GM19395 (cell line): ENCODE results near the gene TNFRSF6B.
"Not testable (repeated sequence)": the region's sequence is repeated elsewhere in the genome, so short reads cannot be mapped to it uniquely, and the experiment has no call there.

Experiments used
- ATAC-seq: cut with Tn5 transposase; IDR thresholded peaks from one replicate; pipeline ENCODE4 v1.9.1; 2021; ENCODE audit warnings: mild to moderate bottlenecking, moderate library complexity; ENCODE audit not compliant: unreplicated experiment

Gene TNFRSF6B

DNA sequence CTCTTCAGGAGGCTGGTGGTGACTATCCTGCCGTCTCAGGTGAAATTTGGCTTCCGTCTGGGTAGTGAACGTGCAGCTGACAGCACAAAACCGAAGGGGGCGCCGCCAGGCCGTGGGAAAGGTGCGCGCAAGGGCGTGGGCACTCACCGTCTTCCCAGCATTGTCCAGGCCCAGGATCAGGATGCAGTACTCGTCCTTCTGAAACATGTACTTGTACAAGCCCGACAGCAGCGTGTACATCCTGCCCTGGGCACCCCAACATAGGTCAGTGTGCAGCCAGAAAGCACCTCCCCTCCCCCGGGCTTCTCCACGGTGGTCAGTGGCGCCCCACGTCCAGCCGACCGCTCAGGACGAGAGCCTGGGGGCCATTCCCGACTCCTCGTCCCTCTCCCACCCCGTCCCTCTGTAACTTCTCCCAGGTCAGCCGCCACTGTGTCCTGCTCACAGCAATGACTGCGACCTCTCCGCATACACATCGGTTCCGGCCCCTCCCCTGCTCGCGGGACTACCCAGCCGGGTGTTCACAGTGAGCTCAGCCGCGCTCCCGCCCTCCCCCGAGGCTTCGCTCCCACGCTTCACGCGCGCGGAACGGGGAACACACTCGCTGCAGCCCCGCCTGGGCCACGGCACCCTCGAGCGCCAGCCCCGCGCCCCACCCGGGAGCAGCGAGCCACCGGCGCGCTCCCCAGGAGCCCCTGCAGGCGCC, 10.6 kb downstream of the TNFRSF6B start:
- peak; percentile 23 for ATAC-seq

DNA sequence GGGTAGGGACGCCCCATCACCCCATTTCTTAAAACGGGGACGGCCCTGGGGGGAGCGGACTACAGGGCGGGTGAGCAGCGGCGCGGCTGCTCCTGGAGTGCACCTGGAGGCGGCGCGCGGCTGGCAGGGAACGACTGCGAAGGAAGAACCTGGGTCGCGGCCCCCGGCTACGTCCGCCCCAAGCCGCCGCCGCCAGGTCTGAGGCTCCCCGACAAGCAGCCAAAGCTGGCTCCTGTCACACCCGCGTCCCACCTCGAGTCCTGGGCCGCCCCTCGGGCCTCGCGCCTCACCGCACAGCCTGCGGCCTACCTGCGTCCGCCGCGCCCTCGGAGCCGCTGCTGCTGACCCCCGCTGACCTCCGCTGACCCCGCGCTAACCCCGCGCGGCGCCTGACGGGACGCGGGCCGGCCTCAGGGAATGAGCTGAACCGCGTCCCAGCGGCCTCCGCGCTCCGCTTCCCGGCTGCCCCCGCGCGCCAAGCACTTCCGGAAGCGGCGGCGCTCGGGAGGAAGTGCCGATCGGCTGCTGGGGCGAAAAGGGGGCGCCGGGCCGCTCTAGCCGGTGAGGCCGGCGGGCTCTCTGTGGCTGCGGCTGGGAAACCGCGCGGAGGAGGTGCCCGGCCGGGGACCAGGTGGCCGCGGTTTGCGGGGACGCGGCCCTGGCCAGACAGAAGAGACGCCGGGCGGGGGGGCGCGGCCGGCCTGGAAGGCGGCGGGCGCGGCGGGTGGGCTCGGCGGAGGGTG, 11.3 kb downstream of the TNFRSF6B start, which contains the start of the genes ARFRP1 and ZGPAT:
Gene ARFRP1 (minus strand): TSS at position 419 of the 743 bp plus-strand sequence. CDS start 885 bp downstream, outside the sequence.
Gene ZGPAT (plus strand): TSS at position 482 of the 743 bp plus-strand sequence. CDS start 542 bp downstream, outside the sequence.
- peak; percentile 62 for ATAC-seq

DNA sequence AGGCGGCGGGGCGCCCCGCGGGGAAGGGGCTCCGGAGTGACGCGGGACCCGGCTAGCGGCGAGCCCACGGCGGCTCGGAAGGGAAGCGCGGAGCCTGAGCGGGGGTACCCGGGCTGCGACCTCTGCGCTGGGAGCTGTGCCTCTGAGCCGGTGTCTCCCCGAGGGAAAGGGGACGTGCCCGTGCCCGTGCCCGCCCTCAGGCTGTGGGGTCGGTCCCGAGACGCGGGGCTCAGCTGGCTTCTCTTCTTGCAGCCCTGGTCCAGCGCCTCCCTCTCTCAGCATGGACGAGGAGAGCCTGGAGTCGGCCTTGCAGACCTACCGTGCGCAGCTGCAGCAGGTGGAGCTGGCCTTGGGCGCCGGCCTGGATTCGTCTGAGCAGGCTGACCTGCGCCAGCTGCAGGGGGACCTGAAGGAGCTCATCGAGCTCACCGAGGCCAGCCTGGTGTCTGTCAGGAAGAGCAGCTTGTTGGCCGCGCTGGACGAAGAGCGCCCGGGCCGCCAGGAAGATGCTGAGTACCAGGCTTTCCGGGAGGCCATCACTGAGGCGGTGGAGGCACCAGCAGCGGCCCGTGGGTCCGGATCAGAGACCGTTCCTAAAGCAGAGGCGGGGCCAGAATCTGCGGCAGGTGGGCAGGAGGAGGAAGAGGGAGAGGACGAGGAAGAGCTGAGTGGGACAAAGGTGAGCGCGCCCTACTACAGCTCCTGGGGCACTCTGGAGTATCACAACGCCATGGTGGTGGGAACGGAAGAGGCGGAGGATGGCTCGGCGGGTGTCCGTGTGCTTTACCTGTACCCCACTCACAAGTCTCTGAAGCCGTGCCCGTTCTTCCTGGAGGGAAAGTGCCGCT, 12.1 kb downstream of the TNFRSF6B start:
- ATAC-seq, result peak; percentile 8

DNA sequence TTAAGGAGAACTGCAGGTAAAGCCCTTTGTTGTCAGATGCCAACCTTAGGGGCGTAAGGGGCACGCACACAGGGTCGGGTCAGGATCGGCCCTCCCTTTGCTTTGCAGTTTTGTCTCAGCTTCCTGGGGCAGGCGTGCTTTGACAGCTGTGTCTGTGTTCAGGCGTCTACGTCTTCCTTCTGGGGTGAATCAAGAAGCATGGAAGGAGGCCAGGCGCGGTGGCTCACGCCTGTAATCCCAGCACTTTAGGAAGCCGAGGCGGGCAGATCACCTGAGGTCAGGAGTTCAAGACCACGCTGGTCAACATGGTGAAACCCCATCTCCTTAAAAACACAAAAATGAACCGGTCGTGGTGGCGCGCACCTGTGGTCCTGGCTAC, 12.7 kb downstream of the TNFRSF6B start:
- no peak for ATAC-seq

DNA sequence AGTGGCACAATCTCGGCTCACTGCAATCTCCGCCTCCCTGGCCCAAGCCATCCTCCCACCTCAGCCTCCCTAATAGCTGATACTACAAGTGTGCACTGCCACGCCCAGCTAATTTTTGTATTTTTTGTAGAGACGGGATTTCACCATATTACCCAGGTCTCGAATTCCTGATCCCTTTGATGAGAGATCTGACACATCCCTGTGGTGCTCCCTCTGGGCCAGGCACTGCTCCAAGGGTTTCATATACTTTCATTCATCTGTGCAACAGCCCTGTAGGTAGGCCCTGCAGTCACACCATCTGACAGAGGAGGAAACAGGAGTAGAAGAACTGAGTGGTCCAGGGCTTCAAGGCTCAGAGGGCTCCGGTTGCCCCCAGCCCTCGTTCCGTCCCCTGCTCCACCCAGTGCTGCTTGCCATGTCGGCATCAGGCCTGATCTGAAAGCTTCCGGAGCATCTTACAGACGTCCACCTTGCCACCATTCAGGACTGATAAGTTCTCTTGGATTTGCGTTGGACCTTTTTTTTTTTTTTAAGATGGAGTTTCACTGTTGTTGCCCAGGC, 14.7 kb downstream of the TNFRSF6B start:
- ATAC-seq, result no peak

DNA sequence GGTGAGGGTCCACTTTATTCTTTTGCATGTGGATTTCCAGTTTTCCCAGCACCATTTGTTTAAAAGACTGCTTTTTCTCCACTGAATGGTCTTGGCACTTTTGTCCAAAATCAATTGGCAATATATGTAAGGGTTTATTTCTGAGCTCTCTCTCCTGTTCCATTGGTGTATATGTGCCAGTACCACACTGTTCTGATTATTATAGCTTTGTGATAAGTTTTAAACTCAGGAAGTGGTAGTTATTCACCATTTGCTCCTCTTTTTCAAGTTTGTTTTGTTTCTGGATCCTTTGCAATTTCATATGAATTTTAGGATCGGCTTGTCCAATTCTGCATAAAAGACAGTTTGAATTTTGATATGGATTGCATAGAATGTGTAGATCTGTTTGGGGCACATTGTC, 15.7 kb downstream of the TNFRSF6B start:
- no peak for ATAC-seq

DNA sequence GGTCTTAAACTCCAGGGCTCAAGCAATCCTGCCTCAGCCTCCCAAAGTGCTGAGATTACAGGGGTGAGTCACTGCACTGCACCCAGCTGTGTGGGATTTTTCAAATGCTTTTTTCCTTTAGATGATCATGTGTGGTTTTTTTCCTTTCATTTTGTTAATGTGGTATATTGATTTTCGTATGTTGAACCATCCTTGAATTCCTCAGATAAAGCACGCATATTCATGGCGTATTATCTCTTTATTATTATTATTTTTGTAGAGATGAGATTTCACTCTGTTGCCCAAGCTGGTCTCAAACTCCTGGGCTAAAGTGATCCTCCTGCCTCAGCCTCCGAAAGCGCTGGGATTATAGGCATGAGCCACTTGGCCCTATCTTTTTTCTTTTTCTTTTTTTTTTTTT, 18.4 kb downstream of the TNFRSF6B start:
- no peak for ATAC-seq

DNA sequence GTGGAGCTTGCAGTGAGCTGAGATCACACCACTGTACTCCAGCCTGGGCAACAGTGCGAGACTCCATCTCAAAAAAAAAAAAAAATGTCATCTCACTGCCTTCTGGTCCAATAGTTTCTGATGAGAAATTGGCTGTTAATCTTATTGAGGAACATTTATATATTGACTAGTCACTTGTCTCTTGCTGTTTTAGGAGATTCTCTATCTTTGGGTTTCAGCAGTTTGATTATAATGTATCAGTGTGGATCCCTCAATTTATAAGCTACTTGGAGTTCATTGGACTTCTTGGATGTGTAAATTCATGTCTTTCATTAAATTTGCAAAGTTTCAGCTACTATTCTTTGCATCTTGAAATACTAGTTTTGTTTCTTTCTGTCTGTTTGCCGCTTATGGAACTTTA, 22.5 kb downstream of the TNFRSF6B start:
- ATAC-seq, result no peak

DNA sequence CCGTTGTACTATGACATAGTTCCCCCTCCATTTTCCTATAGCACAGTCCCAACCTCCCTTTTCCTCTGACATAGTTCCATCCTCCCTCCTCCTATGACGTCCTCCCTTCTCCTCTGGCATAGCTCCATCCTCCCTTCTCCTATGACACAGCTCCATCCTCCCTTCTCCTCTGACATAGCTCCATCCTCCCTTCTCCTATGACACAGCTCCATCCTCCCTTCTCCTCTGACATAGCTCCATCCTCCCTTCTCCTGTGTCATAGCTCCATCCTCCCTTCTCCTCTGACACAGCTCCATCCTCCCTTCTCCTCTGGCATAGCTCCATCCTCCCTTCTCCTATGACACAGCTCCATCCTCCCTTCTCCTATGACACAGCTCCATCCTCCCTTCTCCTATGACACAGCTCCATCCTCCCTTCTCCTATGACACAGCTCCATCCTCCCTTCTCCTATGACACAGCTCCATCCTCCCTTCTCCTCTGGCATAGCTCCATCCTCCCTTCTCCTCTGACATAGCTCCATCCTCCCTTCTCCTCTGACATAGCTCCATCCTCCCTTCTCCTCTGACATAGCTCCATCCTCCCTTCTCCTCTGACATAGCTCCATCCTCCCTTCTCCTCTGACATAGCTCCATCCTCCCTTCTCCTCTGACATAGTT, 26.6 kb downstream of the TNFRSF6B start:
- not testable (repeated sequence) for ATAC-seq

GRCh38 chr20:63730189-63730733, 33.8 kb downstream of the TNFRSF6B start:
- not testable (repeated sequence) for ATAC-seq

GRCh38 chr20:63731410-63731809, 35.0 kb downstream of the TNFRSF6B start:
- no peak for ATAC-seq

- no peak for ATAC-seq
Measured at GRCh38 chr20:63732118-63733095, 36.0 kb downstream of the TNFRSF6B start.

- no peak for ATAC-seq
Measured at GRCh38 chr20:63733117-63733516, 36.7 kb downstream of the TNFRSF6B start.

GRCh38 chr20:63733579-63734081, 37.2 kb downstream of the TNFRSF6B start:
- no peak for ATAC-seq

DNA sequence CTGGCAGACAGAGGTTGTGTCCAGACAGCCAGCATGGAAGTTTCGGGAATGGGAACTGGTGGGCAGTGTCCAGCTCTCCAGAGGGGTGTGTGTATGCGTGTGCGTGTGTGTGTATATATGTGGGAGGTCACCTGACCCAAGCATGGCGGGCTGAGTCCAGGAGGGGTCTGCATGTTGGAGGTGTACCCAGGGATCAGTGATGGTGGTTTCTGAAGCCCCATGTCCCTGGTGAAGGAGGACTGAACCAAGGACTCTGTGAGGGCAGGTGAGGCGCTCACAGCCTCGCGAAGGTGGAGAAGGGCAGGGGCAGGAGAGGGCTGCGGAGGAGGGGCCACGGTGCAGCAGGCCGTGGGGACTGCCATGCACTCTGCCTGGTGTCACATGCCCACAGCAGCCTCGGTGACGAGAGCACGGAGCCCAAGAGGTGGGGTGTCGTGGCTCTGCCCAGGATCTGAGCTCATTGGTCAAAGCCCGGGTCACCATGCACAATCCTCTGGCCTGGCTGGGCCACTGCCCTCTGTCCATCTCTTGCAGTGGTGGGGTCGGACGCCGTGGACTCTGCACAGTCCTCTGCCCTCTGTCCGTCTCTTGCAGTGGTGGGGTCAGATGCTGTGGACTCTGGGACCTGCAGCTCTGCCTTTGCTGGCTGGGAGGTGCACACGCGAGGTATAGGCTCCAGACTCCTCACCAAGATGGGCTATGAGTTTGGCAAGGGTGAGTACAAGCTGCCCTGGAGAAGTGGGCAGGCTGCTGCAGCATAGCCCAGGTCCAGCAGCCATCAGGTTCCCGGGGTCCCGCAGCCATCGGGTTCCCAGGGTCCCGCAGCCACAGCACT, 37.9 kb downstream of the TNFRSF6B start:
- ATAC-seq, result no peak

- ATAC-seq, result no peak
Measured at GRCh38 chr20:63734946-63735858, 38.8 kb downstream of the TNFRSF6B start.
